ACC112 (cell line): ENCODE results near the gene STX10.

Source experiments
- H2AFZ ChIP-seq: fragments of 200-600 bp; sonication (generic); one replicate; pipeline ENCODE4 v1.6.0; 2017; ENCODE audit warnings: antibody characterized with exemption, low read length; ENCODE audit not compliant: unreplicated experiment
- H3K27ac ChIP-seq: fragments of 200-600 bp; sonication (generic); 2 replicates; pipeline ENCODE4 v1.5.1; 2014; ENCODE audit warnings: low read depth, mild to moderate bottlenecking, antibody characterized with exemption, low read length, moderate library complexity
- H3K27me3 ChIP-seq: fragments of 200-600 bp; sonication (generic); 2 replicates; pipeline ENCODE4 v1.6.1; 2014; ENCODE audit warnings: mild to moderate bottlenecking, antibody characterized with exemption, low read length, moderate library complexity, mixed read lengths; ENCODE audit not compliant: insufficient read depth
- H3K36me3 ChIP-seq: fragments of 200-600 bp; sonication (generic); 2 replicates; pipeline ENCODE4 v1.6.1; 2016; ENCODE audit warnings: mild to moderate bottlenecking, antibody characterized with exemption, low read length, moderate library complexity, mixed read lengths; ENCODE audit not compliant: insufficient read depth
- H3K4me1 ChIP-seq: fragments of 200-600 bp; sonication (generic); one replicate; pipeline ENCODE4 v1.6.1; 2016; ENCODE audit warnings: low read length, mixed read lengths; ENCODE audit not compliant: insufficient read depth, unreplicated experiment, control insufficient read depth
- H3K4me3 ChIP-seq: fragments of 200-600 bp; sonication (generic); 2 replicates; pipeline ENCODE4 v1.5.1; 2014; ENCODE audit warnings: mild to moderate bottlenecking, low read depth, low read length
- H3K79me2 ChIP-seq: fragments of 200-600 bp; sonication (generic); one replicate; pipeline ENCODE4 v1.6.0; 2016; ENCODE audit warnings: low read length; ENCODE audit not compliant: control insufficient read depth, unreplicated experiment, insufficient read depth

STX10 gene

DNA sequence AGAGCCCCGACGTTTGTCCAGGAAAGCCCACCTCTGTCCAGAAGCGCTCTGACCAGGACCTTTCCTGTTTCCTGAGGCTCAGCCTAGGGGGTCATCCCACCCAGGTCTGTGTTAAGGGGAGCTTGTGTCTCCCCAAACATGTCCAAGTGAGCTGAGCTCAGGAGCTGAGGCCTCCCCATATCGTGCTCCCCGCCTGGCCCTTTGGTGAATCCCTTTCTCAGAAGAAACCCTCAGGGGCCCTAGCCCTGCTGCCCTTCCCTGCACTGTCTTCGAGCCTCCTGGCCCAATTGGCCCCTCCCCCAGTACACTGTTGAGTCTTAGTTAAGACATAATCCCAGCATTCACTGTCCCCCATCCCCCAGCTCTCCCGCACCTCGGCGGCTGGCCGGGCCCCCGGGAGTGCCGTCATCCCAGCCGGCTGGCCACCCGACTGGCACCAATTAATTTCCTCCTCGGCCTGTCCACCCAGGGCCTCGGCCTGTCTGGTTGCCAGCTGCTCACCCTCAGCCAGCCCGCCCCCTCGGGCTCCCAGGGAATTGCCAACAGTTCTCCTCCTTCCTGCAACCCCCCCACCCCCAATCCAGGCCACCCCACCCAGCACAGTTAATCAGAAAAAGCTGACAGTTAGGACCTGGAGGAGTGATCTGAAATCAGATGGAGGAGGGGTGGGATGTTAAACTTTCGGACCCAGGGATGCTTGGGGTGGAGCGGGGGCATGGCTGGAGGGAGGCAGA, 13.6 kb upstream of the STX10 start:
- Histone ChIP-seq H2AFZ (peak overlapping the region; percentile 4), H3K27ac (peak overlapping the region; percentile 92), H3K4me3 (peak overlapping the region; percentile 72), H3K79me2 (no peaks in the 10 kb centered on the region), H3K36me3 (no peaks in the 10 kb centered on the region), H3K4me1 (peaks cover 27% of the 10 kb centered on the region), H3K27me3 (no peaks in the 10 kb centered on the region)

DNA sequence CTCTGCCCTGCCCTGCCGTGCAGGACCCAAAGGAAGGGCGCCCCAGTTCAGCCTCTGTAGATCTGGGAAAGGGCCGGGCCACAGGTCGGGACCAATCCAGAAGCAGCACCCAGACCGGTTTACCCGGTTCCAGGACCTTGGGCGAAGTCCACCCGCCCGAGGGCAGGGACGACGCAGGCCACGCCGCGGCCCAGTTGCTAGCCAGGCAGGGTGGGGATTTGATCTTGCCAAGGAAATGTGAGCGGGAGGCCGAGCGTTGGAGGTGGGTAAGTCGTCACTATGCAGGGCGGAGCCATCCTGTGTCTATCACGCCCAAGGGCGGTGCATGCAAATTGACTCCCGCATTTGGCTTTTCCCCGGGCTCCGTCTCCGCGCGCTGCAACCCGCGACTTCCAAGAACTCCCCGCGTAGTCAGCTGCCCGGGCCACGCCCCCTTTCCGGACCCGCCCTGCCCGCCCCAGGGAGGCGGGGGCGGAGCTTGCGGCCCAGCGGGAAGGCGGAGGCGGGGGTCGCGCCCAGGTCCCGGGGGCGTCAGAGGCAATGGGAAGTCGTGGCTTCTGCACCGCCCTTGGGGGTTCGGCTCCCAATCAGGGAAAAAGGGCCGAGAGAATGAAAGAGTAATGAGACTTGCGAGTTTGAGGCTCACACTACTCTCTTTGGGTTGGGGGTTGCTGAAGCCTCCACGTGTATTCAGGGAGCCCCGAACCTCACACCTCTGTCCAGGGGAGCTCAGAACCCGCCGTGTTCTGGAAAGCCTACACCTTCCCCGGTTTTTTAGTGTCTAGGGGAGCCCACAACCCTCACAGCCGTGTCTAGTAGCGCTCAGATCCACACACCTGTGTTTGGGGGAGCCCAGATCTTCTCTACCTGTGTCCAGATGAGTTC, 12.8 kb upstream of the STX10 start:
- H2AFZ ChIP-seq = peak overlapping the region; percentile 73

DNA sequence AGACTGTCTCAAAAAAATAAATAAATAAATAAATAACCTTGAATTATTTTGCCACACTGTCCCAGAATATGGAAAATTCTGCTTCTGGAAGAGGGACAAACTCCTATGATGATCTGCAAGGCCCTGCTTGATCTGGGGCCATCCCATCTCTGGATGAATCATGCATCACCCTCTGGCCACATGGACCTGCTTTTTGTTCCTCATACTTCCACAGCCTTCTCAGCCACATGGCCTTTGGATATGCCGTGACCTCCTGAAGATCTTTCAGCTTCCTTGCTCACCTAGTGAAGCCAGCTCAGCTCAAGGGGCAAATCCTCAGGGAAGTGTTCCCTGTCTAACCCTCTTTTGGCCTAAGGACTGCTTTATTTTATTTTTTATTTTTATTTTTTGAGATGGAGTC, 10.4 kb upstream of the STX10 start:
- peaks cover 31% of the 10 kb centered on the region for H3K4me1 ChIP-seq
- H3K27me3 ChIP-seq = no peaks in the 10 kb centered on the region
- no peak overlapping the region for H2AFZ ChIP-seq
- no peaks in the 10 kb centered on the region for H3K79me2 ChIP-seq
- no peak overlapping the region for H3K4me3 ChIP-seq
- H3K27ac ChIP-seq = no peak overlapping the region
- H3K36me3 ChIP-seq = no peaks in the 10 kb centered on the region

More for the DNA sequence above, 12.8 kb upstream of the STX10 start:
- H3K27me3 ChIP-seq = no peaks in the 10 kb centered on the region
- H3K27ac ChIP-seq = peak overlapping the region; percentile 92
- no peaks in the 10 kb centered on the region for H3K36me3 ChIP-seq
- H3K79me2 ChIP-seq = no peaks in the 10 kb centered on the region
- H3K4me1 ChIP-seq = peaks cover 27% of the 10 kb centered on the region
- peak overlapping the region; percentile 72 for H3K4me3 ChIP-seq

DNA sequence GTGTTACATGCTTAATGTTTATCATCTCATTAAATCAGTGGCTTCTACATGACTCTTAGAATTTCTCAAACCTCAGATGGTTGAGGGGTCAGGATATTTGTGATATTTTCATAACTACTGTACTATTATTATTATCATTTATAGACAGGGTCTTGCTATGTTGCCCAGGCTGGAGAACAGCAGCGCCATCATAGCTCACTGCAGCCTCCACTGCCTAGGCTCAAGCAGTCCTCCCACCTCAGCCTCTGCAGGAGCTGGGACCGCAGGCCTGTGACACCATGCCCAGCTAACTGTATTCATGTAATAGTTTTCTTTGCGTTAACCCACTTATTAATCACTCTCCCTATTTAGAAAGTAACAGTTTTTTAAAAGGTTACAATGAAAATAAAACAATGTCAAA, 9.5 kb upstream of the STX10 start:
- H3K4me3 ChIP-seq = no peak overlapping the region
- H3K27ac ChIP-seq = no peak overlapping the region
- H3K27me3 ChIP-seq = no peaks in the 10 kb centered on the region
- H3K36me3 ChIP-seq = no peaks in the 10 kb centered on the region
- no peak overlapping the region for H2AFZ ChIP-seq
- H3K79me2 ChIP-seq = peaks cover under 1% of the 10 kb centered on the region
- peaks cover 27% of the 10 kb centered on the region for H3K4me1 ChIP-seq

DNA sequence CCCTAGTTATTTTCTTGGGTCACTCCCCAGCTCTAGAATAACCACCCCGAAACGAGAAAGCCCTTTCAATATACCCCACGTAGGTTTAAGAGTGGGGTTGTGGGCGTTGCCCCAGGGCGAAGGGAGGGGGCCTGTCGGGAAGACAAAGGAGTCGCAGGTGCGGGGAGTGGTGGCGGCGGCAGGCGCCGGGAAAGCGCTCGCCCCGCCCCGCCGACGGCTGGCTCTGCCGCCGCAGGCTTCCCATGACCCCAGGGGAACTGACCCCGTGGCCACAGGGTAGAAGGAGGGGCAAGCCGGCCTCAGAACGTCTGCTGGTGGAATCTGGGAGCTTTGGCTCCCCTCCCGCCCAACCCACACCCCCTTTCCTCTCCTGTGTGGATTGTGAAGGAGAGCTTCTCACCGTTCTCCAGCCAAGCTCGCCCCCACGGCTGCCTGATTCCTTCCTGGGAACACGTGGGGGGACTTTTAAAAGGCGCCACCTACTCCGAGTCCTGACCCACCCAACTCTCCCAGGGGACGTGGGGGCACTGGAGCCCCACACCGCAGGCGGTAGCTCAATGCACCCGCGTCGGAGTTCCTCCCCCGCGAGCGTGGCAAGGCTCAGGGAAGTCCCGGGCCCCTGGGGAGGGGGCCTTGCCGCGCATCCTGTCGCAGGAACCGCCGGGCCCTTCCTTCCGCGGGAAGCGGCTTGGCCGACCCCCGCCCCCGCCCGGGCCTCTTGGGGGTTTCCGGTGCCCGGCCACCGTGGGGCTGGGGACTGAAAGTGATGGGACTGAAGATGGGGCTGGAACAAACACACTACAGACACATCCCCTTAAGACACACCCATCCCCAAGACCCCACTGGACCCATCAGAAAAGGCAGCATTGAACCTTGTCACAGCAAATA, 5.5 kb upstream of the STX10 start:
- Histone ChIP-seq H2AFZ (no peak overlapping the region), H3K27ac (peak overlapping the region; percentile 96), H3K27me3 (no peaks in the 10 kb centered on the region), H3K79me2 (peaks cover 23% of the 10 kb centered on the region), H3K36me3 (peaks cover 9% of the 10 kb centered on the region; the same call in 1 of the 2 replicates), H3K4me3 (peak overlapping the region; percentile 97), H3K4me1 (peaks cover 13% of the 10 kb centered on the region)

DNA sequence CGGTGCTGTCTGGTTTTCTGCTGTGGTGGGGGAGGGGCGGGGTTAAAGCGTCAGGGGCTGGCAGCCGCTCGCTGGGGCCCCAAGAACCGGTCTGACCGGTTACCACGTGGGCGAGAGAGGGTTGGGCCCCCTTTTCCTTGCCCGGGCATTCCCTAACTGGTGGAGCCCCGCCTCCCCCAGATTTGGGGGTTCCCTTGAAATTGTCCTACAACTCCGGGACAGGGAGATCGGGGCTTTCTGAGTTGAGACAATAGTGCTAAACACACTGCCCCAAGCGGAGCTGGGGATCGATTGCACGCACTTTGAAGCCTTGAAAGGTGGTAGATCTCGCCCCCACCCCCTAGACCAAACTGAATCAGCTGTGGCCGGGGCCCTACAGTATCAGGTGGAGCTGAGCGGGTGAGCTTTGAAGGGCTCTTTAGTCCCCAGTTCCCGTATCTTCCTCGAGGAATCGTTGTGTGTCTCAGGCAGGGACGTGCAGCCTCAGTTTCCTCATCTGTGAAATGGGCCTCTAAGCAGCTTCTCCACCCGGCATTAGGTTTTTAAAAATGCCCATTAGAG, 4.8 kb upstream of the STX10 start:
- Histone ChIP-seq H2AFZ (no peak overlapping the region), H3K27me3 (no peaks in the 10 kb centered on the region), H3K27ac (peak overlapping the region; percentile 96), H3K79me2 (peaks cover 27% of the 10 kb centered on the region), H3K4me3 (peak overlapping the region; percentile 97), H3K36me3 (peaks cover 9% of the 10 kb centered on the region; the same call in 1 of the 2 replicates), H3K4me1 (peaks cover 13% of the 10 kb centered on the region)

DNA sequence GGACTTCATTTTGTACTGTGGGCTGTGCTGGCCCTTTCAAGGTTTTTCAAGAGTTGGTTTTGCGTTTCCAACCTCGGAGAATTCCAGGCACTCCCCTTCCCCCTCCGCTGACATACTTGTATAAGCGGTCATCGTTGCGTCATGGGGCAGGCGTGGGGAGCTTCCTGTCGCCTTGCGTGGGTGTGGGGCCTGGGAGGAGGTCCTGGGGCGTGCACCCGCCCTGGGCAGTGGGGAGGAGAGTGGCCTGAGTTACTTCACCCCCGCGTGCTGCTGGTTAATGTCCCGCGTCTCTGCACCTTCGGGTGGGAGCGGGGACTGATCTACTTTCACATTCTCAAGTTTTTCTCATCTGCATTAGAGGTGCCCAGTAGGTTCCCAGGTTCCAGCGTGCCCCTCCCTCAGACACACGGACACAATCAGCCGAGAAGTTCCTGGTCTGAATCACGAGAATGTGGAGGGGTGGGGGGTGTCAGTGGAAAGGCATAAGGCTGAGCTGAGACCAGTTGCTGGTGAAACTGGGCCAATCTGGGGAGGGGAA, 4.1 kb upstream of the STX10 start:
- peak overlapping the region; percentile 96 for H3K27ac ChIP-seq
- peaks cover 13% of the 10 kb centered on the region for H3K4me1 ChIP-seq
- no peak overlapping the region for H2AFZ ChIP-seq
- peaks cover 31% of the 10 kb centered on the region for H3K79me2 ChIP-seq
- H3K27me3 ChIP-seq = no peaks in the 10 kb centered on the region
- H3K4me3 ChIP-seq = peak overlapping the region; percentile 97
- H3K36me3 ChIP-seq = peaks cover 9% of the 10 kb centered on the region; the same call in 1 of the 2 replicates

DNA sequence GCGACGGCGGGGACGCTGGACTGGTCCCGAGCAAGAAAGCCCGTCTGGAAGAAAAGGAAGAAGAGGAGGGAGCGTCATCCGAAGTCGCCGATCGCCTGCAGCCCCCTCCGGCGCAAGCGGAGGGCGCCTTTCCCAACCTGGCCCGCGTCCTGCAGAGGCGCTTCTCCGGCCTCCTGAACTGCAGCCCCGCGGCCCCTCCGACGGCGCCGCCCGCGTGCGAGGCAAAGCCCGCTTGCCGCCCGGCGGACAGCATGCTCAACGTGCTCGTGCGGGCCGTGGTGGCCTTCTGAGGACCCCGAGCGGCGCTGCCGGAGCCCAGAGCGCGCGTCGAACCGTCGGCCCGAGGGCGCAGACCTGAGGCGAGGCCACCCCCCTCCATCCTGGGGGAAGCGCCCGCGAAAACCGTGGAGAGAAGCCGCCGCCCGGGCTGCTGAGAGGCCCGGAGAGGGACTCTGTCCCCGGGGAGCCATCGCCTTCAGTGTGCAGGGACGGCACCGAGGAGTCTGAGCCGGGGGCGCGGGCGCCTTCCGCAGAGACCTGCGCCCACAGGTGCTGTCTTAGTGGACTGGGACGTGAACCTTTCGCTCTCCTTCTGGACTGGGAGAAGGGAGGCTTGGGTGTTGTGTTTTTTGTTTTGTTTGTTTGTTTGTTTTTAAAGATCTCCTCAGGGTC, 3.5 kb upstream of the STX10 start:
- Histone ChIP-seq H3K79me2 (peaks cover 34% of the 10 kb centered on the region), H2AFZ (no peak overlapping the region), H3K36me3 (peaks cover 9% of the 10 kb centered on the region; the same call in 1 of the 2 replicates), H3K27me3 (no peaks in the 10 kb centered on the region), H3K27ac (peak overlapping the region; percentile 96), H3K4me3 (peak overlapping the region; percentile 97), H3K4me1 (peaks cover 13% of the 10 kb centered on the region)

DNA sequence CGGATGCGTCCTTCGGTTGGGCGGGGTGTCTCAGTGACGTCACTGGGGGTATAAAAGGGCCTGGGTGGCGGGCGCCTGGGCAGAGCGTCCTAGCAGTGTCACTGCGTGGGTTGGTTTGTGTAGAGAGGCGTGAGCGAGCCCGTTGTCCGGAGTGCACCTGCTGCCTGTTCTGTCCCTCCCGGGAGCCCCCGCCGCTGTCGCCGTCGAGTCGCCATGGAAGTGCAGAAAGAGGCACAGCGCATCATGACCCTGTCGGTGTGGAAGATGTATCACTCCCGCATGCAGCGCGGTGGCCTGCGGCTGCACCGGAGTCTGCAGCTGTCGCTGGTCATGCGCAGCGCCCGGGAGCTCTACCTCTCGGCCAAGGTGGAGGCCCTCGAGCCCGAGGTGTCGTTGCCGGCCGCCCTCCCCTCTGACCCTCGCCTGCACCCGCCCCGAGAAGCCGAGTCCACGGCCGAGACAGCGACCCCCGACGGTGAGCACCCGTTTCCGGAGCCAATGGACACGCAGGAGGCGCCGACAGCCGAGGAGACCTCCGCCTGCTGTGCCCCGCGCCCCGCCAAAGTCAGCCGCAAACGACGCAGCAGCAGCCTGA, 2.9 kb upstream of the STX10 start:
- Histone ChIP-seq H2AFZ (no peak overlapping the region), H3K36me3 (peaks cover 9% of the 10 kb centered on the region; the same call in 1 of the 2 replicates), H3K4me1 (peaks cover 13% of the 10 kb centered on the region), H3K4me3 (peak overlapping the region; percentile 97), H3K79me2 (peaks cover 36% of the 10 kb centered on the region), H3K27ac (peak overlapping the region; percentile 96), H3K27me3 (no peaks in the 10 kb centered on the region)
